Measurements from ENCODE around the gene LAMC3.

LAMC3 gene

DNA sequence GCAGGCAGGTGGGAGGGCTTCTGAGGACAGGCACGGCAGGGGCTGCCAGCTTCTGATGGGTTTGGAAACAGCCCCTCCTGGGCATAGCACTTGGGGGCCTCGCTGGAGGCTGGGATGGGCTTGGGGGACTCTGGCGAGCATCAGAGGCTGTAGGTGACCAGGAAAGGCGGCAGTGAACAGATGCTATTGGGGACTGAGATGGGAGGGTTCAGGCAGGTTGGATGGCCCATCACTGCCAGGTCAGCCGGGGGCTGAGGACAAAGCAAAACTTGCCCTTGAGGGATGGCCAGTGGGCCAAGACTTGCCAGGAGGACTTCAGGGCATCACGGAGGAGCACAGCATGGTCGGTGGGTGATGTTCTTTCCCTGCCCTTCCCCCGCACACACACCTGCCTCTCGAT, 94.0 kb downstream of the LAMC3 start:
- TF ChIP-seq, protein P1, sequence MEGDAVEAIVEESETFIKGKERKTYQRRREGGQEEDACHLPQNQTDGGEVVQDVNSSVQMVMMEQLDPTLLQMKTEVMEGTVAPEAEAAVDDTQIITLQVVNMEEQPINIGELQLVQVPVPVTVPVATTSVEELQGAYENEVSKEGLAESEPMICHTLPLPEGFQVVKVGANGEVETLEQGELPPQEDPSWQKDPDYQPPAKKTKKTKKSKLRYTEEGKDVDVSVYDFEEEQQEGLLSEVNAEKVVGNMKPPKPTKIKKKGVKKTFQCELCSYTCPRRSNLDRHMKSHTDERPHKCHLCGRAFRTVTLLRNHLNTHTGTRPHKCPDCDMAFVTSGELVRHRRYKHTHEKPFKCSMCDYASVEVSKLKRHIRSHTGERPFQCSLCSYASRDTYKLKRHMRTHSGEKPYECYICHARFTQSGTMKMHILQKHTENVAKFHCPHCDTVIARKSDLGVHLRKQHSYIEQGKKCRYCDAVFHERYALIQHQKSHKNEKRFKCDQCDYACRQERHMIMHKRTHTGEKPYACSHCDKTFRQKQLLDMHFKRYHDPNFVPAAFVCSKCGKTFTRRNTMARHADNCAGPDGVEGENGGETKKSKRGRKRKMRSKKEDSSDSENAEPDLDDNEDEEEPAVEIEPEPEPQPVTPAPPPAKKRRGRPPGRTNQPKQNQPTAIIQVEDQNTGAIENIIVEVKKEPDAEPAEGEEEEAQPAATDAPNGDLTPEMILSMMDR (IDR thresholded peaks at IDR 0.05; ENCODE audit: borderline replicate concordance, insufficient read depth, low read depth, low read length) = no peak
- no peak overlapping the region for H3K4me3 ChIP-seq (ENCODE audit: low read depth, low read length)

DNA sequence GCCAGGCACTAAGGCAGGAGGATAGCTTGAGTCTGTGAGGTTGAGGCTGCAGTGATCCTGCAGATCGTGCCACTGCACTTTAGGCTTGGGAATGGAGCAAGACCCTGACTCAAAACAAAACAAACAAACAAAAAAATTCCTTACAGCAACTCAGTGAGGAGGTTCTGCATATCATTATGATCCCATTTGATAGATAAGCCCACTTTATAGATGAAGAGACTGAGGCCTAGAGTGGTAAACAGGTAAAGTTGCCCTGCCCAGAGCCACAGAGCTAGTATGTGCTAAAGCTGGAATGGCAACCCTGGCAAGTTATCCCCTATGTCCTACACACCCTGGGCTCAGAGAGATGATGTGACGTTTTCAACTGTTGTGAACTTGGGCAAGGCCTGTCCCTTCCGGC, 94.6 kb downstream of the LAMC3 start:
- H3K4me3 ChIP-seq (ENCODE audit: low read depth, low read length) = no peak overlapping the region
- TF ChIP-seq, protein P1 (IDR thresholded peaks at IDR 0.05; ENCODE audit: borderline replicate concordance, insufficient read depth, low read depth, low read length) = no peak

DNA sequence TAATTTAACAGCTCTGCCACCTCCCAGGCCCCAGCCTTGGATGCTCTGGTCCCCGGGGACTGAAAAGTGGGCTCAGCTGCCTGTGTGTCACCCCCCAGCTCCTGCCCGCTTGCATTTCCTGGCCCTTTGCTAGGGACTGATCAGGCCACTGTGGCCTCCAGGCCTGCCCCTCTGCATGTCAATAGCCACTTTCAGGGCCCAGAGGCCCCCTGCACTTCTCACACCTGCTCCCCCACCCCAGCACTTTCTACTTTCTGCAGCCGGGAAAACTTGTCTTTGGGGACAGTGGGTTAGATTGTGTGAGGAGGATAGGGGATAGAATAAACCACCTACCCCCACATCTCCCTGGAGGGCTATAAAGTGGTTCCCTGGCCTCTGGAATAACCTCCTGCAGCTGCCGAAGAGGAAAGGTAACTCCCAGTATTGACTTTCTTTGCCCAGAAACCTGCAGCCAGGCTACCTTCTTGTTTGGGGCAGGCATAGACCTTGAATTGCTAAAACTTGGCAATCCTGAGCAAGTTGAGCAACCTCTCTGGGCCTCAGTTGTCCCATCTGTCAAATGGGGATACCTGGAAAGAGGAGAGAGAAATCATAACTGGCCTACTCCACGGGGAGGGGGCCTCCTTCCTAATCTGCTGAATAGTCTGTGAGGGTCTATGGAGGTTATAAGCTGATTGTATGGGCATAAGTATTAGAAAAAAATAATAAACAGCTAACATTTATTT, 95.2 kb downstream of the LAMC3 start:
- TF ChIP-seq, protein P1 (IDR thresholded peaks at IDR 0.05; ENCODE audit: borderline replicate concordance, insufficient read depth, low read depth, low read length) = no peak
- no peak overlapping the region for H3K4me3 ChIP-seq (ENCODE audit: low read depth, low read length)

DNA sequence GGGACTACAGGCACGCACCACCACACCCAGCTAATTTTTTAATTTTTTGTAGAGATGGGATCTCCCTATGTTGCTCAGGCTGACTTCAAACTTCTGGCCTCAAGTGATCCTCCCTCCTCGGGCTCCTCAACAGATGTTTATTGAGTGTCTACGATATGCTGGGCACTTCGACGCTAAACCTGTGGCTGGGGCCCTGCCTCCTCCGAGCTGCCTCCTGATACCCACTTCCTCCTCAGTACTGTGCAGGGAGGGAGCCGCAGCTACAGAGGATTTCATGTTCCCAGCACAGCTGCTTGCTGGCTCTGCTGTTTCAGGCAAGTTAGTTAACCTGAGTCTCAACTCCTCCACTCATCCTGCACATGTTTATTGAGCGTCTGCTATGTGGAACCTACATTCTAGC, 97.0 kb downstream of the LAMC3 start:
- TF ChIP-seq, protein P1 (IDR thresholded peaks at IDR 0.05; ENCODE audit: borderline replicate concordance, insufficient read depth, low read depth, low read length) = no peak
- no peak overlapping the region for H3K4me3 ChIP-seq (ENCODE audit: low read depth, low read length)

DNA sequence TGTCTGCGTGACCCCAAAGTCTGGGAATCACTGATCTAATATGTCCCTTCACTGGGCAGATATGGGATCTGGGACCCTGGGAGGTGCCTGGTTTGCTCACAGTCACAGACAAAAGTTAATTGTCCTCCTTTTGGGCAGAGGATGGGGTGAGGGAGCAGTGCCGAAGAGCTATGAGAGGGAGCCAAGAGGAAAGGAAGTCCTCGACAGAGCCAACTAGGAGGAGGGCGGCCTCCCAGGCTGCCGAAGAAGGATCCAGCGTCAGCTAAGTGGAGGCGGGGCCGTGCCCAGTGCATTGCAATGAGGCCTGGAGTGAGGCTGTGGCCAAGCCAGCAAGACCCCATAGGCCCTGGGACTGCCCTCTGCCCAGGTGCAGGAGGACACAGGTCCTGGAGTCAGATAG, 98.8 kb downstream of the LAMC3 start:
- H3K4me3 ChIP-seq (ENCODE audit: low read depth, low read length) = no peak overlapping the region
- TF ChIP-seq, protein P1 (IDR thresholded peaks at IDR 0.05; ENCODE audit: borderline replicate concordance, insufficient read depth, low read depth, low read length) = no peak

DNA sequence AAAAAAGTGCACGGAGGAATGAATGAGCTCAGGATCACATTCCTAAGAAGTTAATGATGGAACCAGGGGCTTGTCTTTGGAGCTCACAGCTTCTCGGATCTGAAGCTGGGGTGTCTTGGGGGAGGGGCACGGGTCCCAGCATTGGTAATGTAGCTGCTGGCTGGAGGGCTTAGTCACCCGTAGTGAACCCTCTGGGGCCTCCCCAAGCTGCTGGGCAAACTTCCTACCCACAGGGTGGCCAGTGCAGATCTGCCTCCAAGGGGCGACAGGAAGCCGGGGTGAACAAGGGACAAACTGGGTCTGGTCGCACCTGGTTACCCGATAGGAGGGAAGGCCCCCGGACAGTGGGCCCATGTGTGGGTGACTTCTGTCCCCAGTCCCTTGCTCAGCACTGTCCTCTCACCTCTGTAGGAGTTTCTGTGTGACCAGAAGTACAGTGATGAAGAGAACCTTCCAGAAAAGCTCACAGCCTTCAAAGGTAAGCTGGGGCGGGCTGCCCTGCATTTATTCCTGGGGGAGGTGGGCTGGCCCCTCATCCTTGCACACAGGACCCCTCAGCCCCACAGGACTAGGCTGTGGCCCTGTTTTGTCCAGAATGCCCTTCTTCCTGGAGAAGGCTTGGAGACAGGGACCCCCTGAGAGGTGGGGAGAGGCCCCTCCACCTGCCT, 102.3 kb downstream of the LAMC3 start:
- H3K4me3 ChIP-seq (ENCODE audit: low read depth, low read length) = no peak overlapping the region
- TF ChIP-seq, protein P1 (IDR thresholded peaks at IDR 0.05; ENCODE audit: borderline replicate concordance, insufficient read depth, low read depth, low read length) = no peak

DNA sequence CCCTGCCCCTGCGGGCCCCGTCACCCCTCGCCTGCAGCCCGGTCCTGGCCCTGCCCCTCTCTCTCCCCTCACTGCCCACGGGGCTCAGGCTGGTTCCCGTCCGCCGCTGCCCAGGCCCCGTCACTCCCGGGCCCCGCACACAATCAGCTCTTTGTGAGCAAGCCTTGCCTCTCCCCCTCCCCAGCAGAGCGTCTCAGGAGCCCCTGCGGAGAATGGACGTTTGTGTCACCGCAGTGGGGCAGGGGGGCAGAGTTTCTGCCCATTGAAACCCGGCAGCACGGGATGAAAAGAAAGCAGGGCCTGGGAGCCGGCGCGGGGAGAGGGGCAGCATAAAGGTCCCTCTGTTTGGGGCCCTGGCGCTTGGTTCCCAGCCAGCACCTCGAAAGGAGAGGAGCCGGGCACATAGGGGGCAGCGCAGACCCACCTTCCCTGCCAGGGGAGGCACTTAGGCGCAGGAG, 102.9 kb downstream of the LAMC3 start:
- no peak overlapping the region for H3K4me3 ChIP-seq (ENCODE audit: low read depth, low read length)
- TF ChIP-seq, protein P1 (IDR thresholded peaks at IDR 0.05; ENCODE audit: borderline replicate concordance, insufficient read depth, low read depth, low read length) = no peak
